Right lung (tissue), 5 donors: ENCODE measurements around the gene MEIOB. TPM values are rescaled to one million over a fixed set of nuclear protein-coding genes. Genes with fewer than 3 reads are reported as not detected.

ENCODE experiments used
- DNase-seq, 2 donors: peaks; one replicate each; pipeline ENCODE4 v3.0.0-alpha.2; 2013
- polyA plus RNA-seq, 5 donors: library from polyadenylated mRNA; unstranded; fragments of 120-200 nt; gene quantifications; one replicate each; pipeline versions ENCODE4 v1.2.1 to v1.2.3, GENCODE V29; 2013; ENCODE audit warnings: inconsistent platforms in 1 of 5, low replicate concordance in 1 of 5; ENCODE audit not compliant: insufficient read length in 5 of 5, insufficient read depth in 1 of 5

MEIOB gene
- polyA plus RNA-seq, 5 donors = 0.23 to 0.86 (median 0.51) TPM

DNA sequence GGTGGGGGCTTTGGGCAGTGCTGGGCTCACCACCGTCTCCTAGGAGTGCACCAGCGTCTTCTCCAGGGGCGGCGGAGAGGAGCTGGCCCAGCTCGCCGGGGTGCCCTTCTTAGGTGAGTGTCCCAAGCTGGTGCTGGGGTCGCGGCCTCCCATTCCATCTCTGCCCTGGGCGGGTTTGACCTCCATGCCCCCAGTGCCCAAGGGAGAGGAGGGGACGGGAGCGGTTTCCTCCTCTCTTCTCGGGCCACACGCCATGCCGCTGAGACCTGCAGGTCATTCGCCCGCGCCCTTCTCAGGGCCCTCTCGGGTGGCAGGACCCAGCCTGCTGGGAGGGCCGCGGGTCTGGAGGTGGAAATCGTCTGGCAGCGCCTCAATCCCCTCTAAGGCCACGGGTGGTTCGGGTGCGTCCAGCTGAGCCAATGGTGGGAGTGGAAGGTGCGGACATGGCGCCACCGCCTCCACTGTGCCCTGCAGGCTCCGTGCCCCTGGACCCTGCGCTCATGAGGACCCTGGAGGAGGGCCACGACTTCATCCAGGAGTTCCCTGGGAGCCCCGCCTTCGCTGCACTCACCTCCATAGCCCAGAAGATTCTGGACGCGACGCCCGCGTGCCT, 83.8 kb downstream of the MEIOB start:
- no peak for DNase-seq

DNA sequence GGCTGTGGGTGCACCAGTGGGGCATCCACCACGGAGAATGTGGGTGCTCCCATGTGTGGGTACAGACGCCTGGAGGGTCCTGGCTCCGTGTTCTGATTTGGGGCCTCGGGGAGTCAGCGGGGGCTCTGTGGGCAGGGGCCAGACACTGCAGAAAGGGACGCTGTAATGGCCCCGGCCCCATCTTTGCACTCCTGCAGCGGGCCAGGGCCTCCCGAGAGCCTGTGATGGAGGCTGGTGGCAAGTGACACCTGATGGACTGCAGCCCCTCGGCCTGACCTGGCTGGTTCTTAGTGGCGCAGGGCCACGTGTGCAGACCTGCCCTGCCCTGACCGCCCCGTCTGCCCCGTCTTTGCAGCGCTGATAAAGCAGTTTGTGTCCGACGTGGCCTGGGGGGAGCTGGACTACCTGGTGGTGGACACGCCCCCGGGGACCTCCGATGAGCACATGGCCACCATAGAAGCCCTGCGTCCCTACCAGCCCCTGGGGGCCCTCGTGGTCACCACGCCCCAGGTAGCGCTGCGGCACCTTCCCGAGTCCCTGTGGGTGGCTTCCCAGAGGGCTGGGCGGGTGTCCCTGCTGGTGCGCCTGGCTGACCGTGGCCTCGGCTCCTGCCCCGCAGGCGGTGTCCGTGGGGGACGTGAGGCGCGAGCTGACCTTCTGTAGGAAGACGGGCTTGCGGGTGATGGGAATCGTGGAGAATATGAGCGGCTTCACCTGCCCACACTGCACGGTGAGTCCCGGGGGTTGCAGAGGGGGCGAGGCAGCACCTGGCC, 84.5 kb downstream of the MEIOB start:
- no peak for DNase-seq

DNA sequence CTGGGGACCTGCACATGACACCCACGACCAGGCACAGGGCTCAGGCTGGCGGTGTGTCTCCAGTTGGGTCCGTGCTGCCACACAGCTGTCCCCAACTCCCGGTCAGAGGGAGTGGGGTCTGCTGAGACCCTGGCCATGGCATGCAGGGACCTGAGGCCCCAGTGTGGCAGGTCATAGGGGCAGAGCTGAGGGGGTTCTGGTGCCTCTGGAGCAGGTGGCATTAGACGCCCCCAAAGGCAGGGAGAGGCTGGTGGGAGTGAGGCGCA, 85.0 kb downstream of the MEIOB start:
- no peak for DNase-seq

DNA sequence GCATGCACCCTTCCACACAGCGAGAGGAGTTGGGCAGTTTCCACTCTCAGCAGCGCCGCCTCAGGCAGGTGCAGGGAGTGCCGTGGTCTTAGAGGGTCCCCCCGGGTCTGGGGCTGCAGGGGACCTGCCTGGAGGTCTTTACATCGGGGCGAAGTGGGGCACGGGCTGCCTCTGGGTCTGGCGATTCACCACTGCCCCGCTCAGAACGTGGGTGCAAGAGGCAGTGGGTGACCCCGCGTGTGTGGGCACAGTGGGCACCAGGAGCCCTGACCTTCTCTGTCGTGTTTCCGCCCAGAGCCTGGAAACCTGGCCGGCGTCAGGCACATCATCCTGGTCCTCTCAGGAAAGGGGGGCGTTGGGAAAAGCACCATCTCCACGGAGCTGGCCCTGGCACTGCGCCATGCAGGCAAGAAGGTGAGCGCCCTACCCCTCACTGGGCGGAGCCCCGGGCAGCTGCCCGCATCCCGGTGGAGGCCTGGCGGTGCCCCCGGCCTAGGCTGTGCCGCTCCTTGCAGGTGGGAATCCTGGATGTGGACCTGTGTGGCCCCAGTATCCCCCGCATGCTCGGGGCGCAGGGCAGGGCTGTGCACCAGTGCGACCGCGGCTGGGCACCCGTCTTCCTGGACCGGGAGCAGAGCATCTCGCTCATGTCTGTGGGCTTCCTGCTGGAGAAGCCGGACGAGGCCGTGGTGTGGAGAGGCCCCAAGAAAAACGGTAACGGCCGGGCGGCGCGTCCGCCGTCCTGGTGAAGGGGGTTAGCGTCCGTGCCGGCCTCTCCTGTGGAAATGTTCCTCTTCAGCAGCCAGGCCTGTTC, 85.5 kb downstream of the MEIOB start:
- no peak for DNase-seq

DNA sequence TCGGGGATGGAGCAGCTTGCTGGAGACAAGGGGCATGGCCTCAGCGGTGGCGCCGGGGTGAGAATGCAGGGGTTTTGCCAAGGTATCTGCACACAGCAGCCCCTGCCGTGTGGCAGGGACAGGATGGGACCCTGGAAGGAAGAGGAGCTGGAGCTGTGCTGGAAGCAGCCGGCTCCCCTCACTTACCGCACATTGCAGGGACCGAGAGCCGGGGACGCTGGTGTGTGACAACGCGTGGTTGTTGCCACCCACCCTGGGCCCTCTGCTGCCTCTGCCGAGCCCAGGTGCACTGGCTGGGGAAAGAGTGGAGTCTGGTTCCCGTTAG, 86.2 kb downstream of the MEIOB start:
- DNase-seq = no peak

DNA sequence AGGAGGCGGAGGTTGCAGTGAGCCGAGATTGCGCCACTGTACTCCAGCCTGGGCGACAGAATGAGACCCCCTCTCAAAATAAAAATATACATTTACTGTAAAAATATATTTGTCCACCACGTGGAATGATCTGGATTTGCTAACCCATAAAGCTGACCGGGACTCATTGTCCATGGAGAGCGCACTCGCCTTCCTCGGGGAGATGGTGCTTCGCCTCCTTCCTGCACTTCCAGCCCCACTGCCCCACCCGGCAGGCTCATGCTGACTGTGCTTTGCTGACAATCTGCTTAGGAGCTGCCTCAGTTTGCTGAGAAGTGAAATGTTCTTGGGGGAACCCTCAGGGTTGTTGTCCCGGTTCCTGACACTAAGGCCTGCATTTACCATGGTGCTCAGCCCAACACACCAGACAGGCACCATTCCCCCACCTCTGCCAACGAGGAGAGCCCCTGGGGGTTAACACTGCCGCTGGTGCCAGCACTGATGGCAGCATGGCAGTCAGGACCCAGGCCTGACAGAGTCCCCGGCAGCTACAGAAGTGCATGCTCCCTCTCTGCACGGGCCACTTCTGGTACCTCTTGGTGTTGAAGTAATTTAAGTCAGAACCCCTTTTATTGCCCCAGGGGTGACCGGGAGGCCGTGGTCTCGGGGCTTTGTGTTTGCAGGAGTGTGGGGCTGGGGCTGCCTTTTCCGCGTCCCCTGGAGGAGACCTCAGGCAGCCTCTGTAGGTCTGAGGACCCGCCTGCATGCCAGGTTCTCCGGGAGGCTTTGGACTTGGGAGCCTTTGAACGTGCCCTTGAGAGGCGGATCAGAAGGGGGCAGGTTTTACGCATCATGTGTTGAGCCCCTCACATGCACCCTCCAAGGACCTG, 86.8 kb downstream of the MEIOB start:
- DNase-seq = no peak

Other genes with a start within 250 kb of the MEIOB start
- 10 to 100 TPM; 64.2 to 77.3 (median 73.7) TPM for gene JPT2, start 193.9 kb downstream of the MEIOB start, polyA plus RNA-seq
- 10 to 100 TPM; 45.3 to 74.0 (median 61.9) TPM for gene MAPK8IP3, start 166.0 kb downstream of the MEIOB start, polyA plus RNA-seq
- gene NME3, start 100.6 kb downstream of the MEIOB start, polyA plus RNA-seq = 10 to 100 TPM; 16.6 to 56.6 (median 30.3) TPM
- 10 to 100 TPM in 1 of 5 donors, 1 to 10 TPM in 4; 6.7 to 10.5 (median 7.8) TPM for gene EME2, start 99.4 kb downstream of the MEIOB start, polyA plus RNA-seq
- 10 to 100 TPM; 51.5 to 82.1 (median 57.4) TPM for gene MRPS34, start 99.0 kb downstream of the MEIOB start, polyA plus RNA-seq
- gene SPSB3, start 89.6 kb downstream of the MEIOB start, polyA plus RNA-seq = 10 to 100 TPM; 24.0 to 47.3 (median 35.9) TPM
- gene NUBP2, start 89.2 kb downstream of the MEIOB start, polyA plus RNA-seq = 10 to 100 TPM; 26.4 to 71.8 (median 40.8) TPM
- gene IGFALS, start 78.5 kb downstream of the MEIOB start, polyA plus RNA-seq = 1 to 10 TPM; 1.1 to 4.2 (median 2.4) TPM
- 10 to 100 TPM; 20.1 to 32.2 (median 26.6) TPM for gene HAGH, start 45.3 kb downstream of the MEIOB start, polyA plus RNA-seq
- gene FAHD1, start 45.0 kb downstream of the MEIOB start, polyA plus RNA-seq = 10 to 100 TPM; 16.2 to 25.2 (median 16.9) TPM
- under 1 TPM; 0.09 to 0.40 (median 0.18) TPM for gene HS3ST6, start 46.3 kb upstream of the MEIOB start, polyA plus RNA-seq
- gene MSRB1, start 71.0 kb upstream of the MEIOB start, polyA plus RNA-seq = 10 to 100 TPM; 11.8 to 22.8 (median 14.9) TPM
- gene RPL3L, start 82.5 kb upstream of the MEIOB start, polyA plus RNA-seq = 1 to 10 TPM in 1 of 5 donors, under 1 TPM in 4; 0.05 to 2.0 (median 0.18) TPM
- 100 to 1,000 TPM in 1 of 5 donors, 10 to 100 TPM in 4; 78.0 to 123 (median 87.7) TPM for gene NDUFB10, start 87.4 kb upstream of the MEIOB start, polyA plus RNA-seq
- 1,000 to 10,000 TPM; 2,201 to 2,837 (median 2,396) TPM for gene RPS2, start 92.7 kb upstream of the MEIOB start, polyA plus RNA-seq
- under 1 TPM in 1 of 5 donors, not detected in 4; 0.13 TPM for gene RNF151, start 94.7 kb upstream of the MEIOB start, polyA plus RNA-seq
- 10 to 100 TPM; 22.8 to 42.3 (median 28.9) TPM for gene TBL3, start 99.9 kb upstream of the MEIOB start, polyA plus RNA-seq
- under 1 TPM in 4 of 5 donors, not detected in 1; 0.18 to 0.57 (median 0.39) TPM for gene NOXO1, start 109.3 kb upstream of the MEIOB start, polyA plus RNA-seq
- gene GFER, start 112.0 kb upstream of the MEIOB start, polyA plus RNA-seq = 10 to 100 TPM; 17.0 to 28.1 (median 21.1) TPM
- under 1 TPM; 0.46 to 0.80 (median 0.65) TPM for gene SYNGR3, start 117.8 kb upstream of the MEIOB start, polyA plus RNA-seq
- 10 to 100 TPM; 11.9 to 32.1 (median 19.9) TPM for gene ZNF598, start 137.7 kb upstream of the MEIOB start, polyA plus RNA-seq
- gene NPW, start 147.6 kb upstream of the MEIOB start, polyA plus RNA-seq = 1 to 10 TPM; 1.1 to 7.9 (median 2.3) TPM
- gene NHERF2, start 154.7 kb upstream of the MEIOB start, polyA plus RNA-seq = 100 to 1,000 TPM in 2 of 5 donors, 10 to 100 TPM in 3; 63.1 to 196 (median 91.8) TPM
- gene NTHL1, start 175.7 kb upstream of the MEIOB start, polyA plus RNA-seq = 10 to 100 TPM; 21.0 to 41.2 (median 26.9) TPM
- gene TSC2, start 175.8 kb upstream of the MEIOB start, polyA plus RNA-seq = 100 to 1,000 TPM; 100 to 149 (median 120) TPM